Naive thymus-derived CD4-positive, alpha-beta T cell (primary cell): ENCODE data around the gene LYSET. TPM values are rescaled to one million over a fixed set of nuclear protein-coding genes. Genes with fewer than 3 reads are reported as not detected.
A peak's percentile ranks its signal among the peaks of the same experiment; 100 is the strongest.
"Not testable (repeated sequence)": the region's sequence is repeated elsewhere in the genome, so short reads cannot be mapped to it uniquely, and the experiment has no call there.

ENCODE experiments used
- ATAC-seq: fragments of 150-1000 bp; cut with Tn5 transposase; 2 replicates; pipeline ENCODE4 v1.10.0; 2021; ENCODE audit warnings: mild to moderate bottlenecking, moderate library complexity
- CTCF ChIA-PET: fragments of 350-600 bp; sonication (Branson Sonifier 250); formaldehyde crosslinking; loops from one replicate; lab custom pipeline; 2021; ENCODE audit warnings: antibody characterized with exemption; lab: Charles Lee
- POLR2A ChIA-PET: fragments of 350-600 bp; sonication (Branson Sonifier 250); formaldehyde crosslinking; loops from one replicate; lab custom pipeline; 2021; ENCODE audit warnings: antibody characterized with exemption, inconsistent platforms; lab: Charles Lee
- DNase-seq, 9 donors: peaks; one replicate each; pipeline versions ENCODE4 v3.0.0 to v3.0.0-alpha.2; 2020 to 2022; ENCODE audit warnings: mixed read lengths in 1 of 9
- H3K27ac ChIP-seq: one replicate; pipeline ENCODE4 v1.7.0; 2013; ENCODE audit warnings: mild to moderate bottlenecking, low read depth, low read length, moderate library complexity
- H3K27me3 ChIP-seq, 2 donors: one replicate each; pipeline ENCODE4 v1.7.0; 2013; ENCODE audit warnings: low read length in 2 of 2, mild to moderate bottlenecking in 2 of 2, moderate library complexity in 2 of 2; ENCODE audit not compliant: control insufficient read depth in 2 of 2, insufficient read depth in 2 of 2
- H3K36me3 ChIP-seq, 3 experiments: 1 replicate in 2 of 3; 2 replicates in 1 of 3; pipeline ENCODE4 v1.7.0; 2013; ENCODE audit warnings: low read length in 3 of 3, mild to moderate bottlenecking in 3 of 3, moderate library complexity in 1 of 3; ENCODE audit not compliant: insufficient read depth in 3 of 3, control insufficient read depth in 2 of 3
- H3K4me1 ChIP-seq, 2 donors: one replicate each; pipeline ENCODE4 v1.7.0; 2013; ENCODE audit warnings: low read length in 2 of 2, mild to moderate bottlenecking in 2 of 2, moderate library complexity in 1 of 2; ENCODE audit not compliant: control insufficient read depth in 2 of 2, insufficient read depth in 2 of 2
- H3K4me3 ChIP-seq: 2 replicates; pipeline ENCODE4 v1.7.0; 2013; ENCODE audit warnings: mild to moderate bottlenecking, low read length
- H3K9me3 ChIP-seq, 3 experiments: 1 replicate in 2 of 3; 2 replicates in 1 of 3; pipeline ENCODE4 v1.7.0; 2013; ENCODE audit warnings: low read length in 3 of 3; ENCODE audit not compliant: control insufficient read depth in 2 of 3
- H3K27ac Mint-ChIP-seq, 9 donors: one replicate each; pipeline ENCODE4 v1.8.0; 2020 to 2022; ENCODE audit warnings: mixed read lengths in 9 of 9, mild to moderate bottlenecking in 8 of 9, moderate library complexity in 5 of 9, inconsistent platforms in 2 of 9
- H3K27me3 Mint-ChIP-seq, 5 donors: one replicate each; pipeline ENCODE4 v1.8.0; 2021 to 2022; ENCODE audit warnings: mixed read lengths in 5 of 5, mild to moderate bottlenecking in 1 of 5
- H3K36me3 Mint-ChIP-seq, 5 donors: one replicate each; pipeline ENCODE4 v1.8.0; 2020 to 2022; ENCODE audit warnings: mixed read lengths in 5 of 5, mild to moderate bottlenecking in 3 of 5, inconsistent platforms in 1 of 5
- H3K4me1 Mint-ChIP-seq, 7 donors: one replicate each; pipeline ENCODE4 v1.8.0; 2020 to 2022; ENCODE audit warnings: mixed read lengths in 7 of 7, mild to moderate bottlenecking in 3 of 7, inconsistent platforms in 1 of 7
- H3K4me3 Mint-ChIP-seq, 10 donors: one replicate each; pipeline ENCODE4 v1.8.0; 2020 to 2022; ENCODE audit warnings: mild to moderate bottlenecking in 10 of 10, mixed read lengths in 10 of 10, moderate library complexity in 6 of 10, inconsistent platforms in 2 of 10
- H3K9me3 Mint-ChIP-seq, 11 donors: one replicate each; pipeline ENCODE4 v1.8.0; 2020 to 2022; ENCODE audit warnings: mixed read lengths in 11 of 11, mild to moderate bottlenecking in 4 of 11, inconsistent platforms in 1 of 11, moderate library complexity in 1 of 11
- intact Hi-C, 2 donors: fragments of 100-400 bp; cut with micrococcal nuclease; formaldehyde crosslinking; loops; one replicate each; pipeline ENCODE4 v1.15.1; 2023
- polyA plus RNA-seq, 2 donors: library from polyadenylated mRNA; unstranded; fragments of 300-500 nt; fragmentation: Illumina TruSeq; gene quantifications; one replicate each; pipeline ENCODE4 v1.2.3, GENCODE V29; 2021
- total RNA-seq, 6 experiments: library from RNA in 5 of 6; stranded (reverse) in 5 of 6; gene quantifications; 1 replicate in 5 of 6; 2 replicates in 1 of 6; pipeline ENCODE4 v1.2.3 and lab custom pipeline; 2021 to 2026

LYSET gene
- total and polyA plus RNA-seq, 7 experiments from 2014 or later = 8.0 to 47.7 (median 23.8) TPM

DNA sequence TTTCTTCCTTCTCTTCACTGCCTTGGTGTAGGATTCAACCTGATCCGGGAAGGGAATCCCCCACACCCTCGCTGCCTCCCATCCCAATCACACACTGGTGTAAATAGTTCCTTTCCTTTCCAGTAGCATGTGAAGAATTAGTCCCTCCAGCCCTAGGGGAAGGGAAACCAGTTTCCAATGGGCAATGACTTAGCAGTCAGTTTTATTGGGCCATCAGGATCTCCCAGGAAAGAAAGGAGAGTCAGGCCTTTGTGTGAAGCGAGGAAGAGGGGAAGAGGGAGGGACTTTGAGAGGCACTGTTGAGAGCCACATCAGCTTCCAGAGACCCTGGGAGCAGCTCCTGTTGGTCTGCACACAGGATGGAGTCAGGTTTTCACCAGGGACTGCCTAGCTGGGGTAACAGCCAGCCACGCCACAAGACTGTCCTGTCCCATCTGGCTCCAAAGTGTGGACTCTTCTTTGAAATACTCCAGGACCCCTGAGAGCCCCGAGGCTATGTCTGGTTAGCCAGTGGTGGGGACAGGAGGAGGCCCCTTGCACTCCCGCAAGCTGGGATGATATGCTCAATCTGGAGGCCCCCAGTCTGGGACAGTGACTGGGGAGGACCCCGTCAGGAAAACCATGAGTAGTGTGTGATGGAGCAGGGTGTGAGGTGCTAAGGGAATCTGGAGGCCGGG is 28.3 kb upstream of the LYSET start:
- POLR2A ChIA-PET = no interaction called here
- Mint-ChIP-seq H3K27ac (peak overlapping the region in 1 of 9 donors; percentile 4), H3K9me3 (no peaks in the 10 kb centered on the region), H3K36me3 (no peaks in the 10 kb centered on the region), H3K4me1 (no peaks in the 10 kb centered on the region), H3K27me3 (no peaks in the 10 kb centered on the region), H3K4me3 (no peak overlapping the region)
- Histone ChIP-seq H3K4me1 (no peaks in the 10 kb centered on the region), H3K27me3 (no peaks in the 10 kb centered on the region), H3K36me3 (no peaks in the 10 kb centered on the region), H3K4me3 (no peak overlapping the region), H3K9me3 (no peaks in the 10 kb centered on the region), H3K27ac (no peak overlapping the region)
- no peak for DNase-seq
- intact Hi-C loops = no loop called here
- ATAC-seq = no peak
- CTCF ChIA-PET = no interaction called here

DNA sequence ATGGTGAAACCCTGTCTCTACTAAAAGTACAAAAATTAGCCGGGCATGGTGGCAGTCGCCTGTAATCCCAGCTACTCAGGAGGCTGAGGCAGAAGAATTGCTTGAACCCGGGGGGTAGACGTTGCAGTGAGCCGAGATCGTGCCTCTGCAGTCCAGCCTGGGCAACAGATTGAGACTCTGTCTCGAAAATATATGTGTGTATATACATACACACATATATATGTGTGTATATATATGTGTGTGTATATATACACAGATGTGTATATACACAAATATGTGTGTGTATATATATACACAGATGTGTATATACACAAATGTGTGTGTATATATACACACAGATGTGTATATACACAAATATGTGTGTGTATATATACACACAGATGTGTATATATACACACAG is 26.8 kb upstream of the LYSET start:
- H3K27ac ChIP-seq, CTCF ChIA-PET, intact Hi-C loops, H3K4me1 ChIP-seq, DNase-seq, H3K9me3 Mint-ChIP-seq, H3K9me3 ChIP-seq, H3K36me3 ChIP-seq, H3K27me3 ChIP-seq, H3K36me3 Mint-ChIP-seq, H3K4me1 Mint-ChIP-seq, H3K4me3 Mint-ChIP-seq, POLR2A ChIA-PET, ATAC-seq, H3K27ac Mint-ChIP-seq, H3K4me3 ChIP-seq, H3K27me3 Mint-ChIP-seq: not testable (repeated sequence)

- H3K4me3 ChIP-seq, POLR2A ChIA-PET, H3K27ac ChIP-seq, H3K27me3 ChIP-seq, H3K27me3 Mint-ChIP-seq, H3K4me1 Mint-ChIP-seq, H3K27ac Mint-ChIP-seq, DNase-seq, H3K36me3 ChIP-seq, H3K4me1 ChIP-seq, H3K36me3 Mint-ChIP-seq, H3K4me3 Mint-ChIP-seq, ATAC-seq, H3K9me3 Mint-ChIP-seq, H3K9me3 ChIP-seq: not testable (repeated sequence)
- CTCF ChIA-PET = interaction anchor here (0.7 kb wide), 1 partner anchor 18 kb away, joined by 3 read pairs; no protein-coding TSS in a partner anchor
- intact Hi-C loops = loop anchor here in 1 of 2 donors (1.0 kb wide), 1 partner anchor 46 kb away; no protein-coding TSS in a partner anchor
Measured at GRCh38 chr14:93159625-93160352, 25.3 kb upstream of the LYSET start.

GRCh38 chr14:93160353-93160801 is 24.7 kb upstream of the LYSET start:
- H3K4me1 Mint-ChIP-seq = no peaks in the 10 kb centered on the region
- no peak overlapping the region for H3K4me3 Mint-ChIP-seq
- H3K27ac ChIP-seq = no peak overlapping the region
- H3K27me3 ChIP-seq = no peaks in the 10 kb centered on the region
- H3K4me1 ChIP-seq = no peaks in the 10 kb centered on the region
- intact Hi-C loops = loop anchor here in 1 of 2 donors (1.0 kb wide), 1 partner anchor 47 kb away; no protein-coding TSS in a partner anchor
- no peaks in the 10 kb centered on the region for H3K36me3 ChIP-seq
- no peaks in the 10 kb centered on the region for H3K9me3 Mint-ChIP-seq
- H3K27ac Mint-ChIP-seq = peak overlapping the region in 1 of 9 donors; percentile 57
- no peaks in the 10 kb centered on the region for H3K27me3 Mint-ChIP-seq
- DNase-seq = no peak
- ATAC-seq = peak; percentile 38
- H3K4me3 ChIP-seq = no peak overlapping the region
- ChIA-PET POLR2A (no interaction called here), CTCF (no interaction called here)
- H3K36me3 Mint-ChIP-seq = no peaks in the 10 kb centered on the region
- H3K9me3 ChIP-seq = no peaks in the 10 kb centered on the region

DNA sequence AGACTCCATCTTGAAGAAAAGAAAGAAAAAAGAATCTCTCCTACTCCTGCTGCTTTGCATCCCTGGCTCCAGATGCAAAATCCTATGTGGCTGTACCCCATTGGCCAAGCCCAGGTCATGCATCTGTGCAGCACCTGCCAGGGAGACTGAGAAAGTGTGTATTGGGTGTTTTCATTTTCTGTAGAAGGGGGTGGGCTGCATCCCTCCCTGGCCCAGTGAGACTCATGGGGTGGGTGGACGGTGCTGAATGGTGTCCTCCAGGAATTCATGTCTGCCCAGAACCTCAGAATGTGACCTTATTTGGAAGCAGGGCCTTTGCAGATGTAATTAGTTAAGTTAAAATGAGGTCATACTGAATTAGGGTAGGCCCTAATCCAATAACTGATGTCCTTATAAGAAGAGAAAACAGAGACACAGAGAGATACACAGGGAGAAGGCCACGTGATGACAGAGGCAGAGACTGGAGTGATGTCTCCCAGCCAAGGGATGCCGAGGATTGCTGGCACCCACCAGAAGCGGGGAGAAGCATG is 23.6 kb upstream of the LYSET start:
- Mint-ChIP-seq H3K27ac (no peak overlapping the region), H3K9me3 (no peaks in the 10 kb centered on the region), H3K27me3 (no peaks in the 10 kb centered on the region), H3K4me1 (no peaks in the 10 kb centered on the region), H3K36me3 (no peaks in the 10 kb centered on the region), H3K4me3 (no peak overlapping the region)
- intact Hi-C loops = no loop called here
- H3K4me3 ChIP-seq = no peak overlapping the region
- H3K4me1 ChIP-seq = no peaks in the 10 kb centered on the region
- no peaks in the 10 kb centered on the region for H3K36me3 ChIP-seq
- no peaks in the 10 kb centered on the region for H3K9me3 ChIP-seq
- ChIA-PET CTCF (no interaction called here), POLR2A (no interaction called here)
- no peak overlapping the region for H3K27ac ChIP-seq
- H3K27me3 ChIP-seq = no peaks in the 10 kb centered on the region
- DNase-seq (no peak), ATAC-seq (no peak)

DNA sequence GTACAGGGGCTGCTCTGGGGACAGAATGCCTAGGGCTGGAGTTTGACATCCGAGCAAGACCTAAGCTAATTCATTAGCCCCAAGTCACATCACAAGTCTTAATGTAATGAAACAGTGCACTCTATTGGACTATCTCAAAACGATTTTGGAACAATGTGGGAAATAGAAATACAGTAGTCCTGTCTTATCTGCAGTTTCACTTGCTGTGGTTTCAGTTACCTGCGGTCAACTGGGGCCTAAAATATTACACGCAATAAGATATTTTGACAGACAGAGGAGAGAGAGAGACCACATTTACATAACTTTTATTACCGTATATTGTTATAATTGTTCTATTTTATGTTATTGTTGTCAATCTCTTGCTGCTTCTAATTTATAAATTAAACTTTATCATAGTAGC is 21.6 kb upstream of the LYSET start:
- H3K27me3 Mint-ChIP-seq = no peaks in the 10 kb centered on the region
- DNase-seq (no peak), ATAC-seq (no peak)
- no peak overlapping the region for H3K27ac Mint-ChIP-seq
- H3K36me3 ChIP-seq = no peaks in the 10 kb centered on the region
- no peaks in the 10 kb centered on the region for H3K9me3 Mint-ChIP-seq
- H3K9me3 ChIP-seq = no peaks in the 10 kb centered on the region
- H3K4me3 Mint-ChIP-seq = no peak overlapping the region
- H3K4me3 ChIP-seq = no peak overlapping the region
- POLR2A ChIA-PET = no interaction called here
- H3K4me1 Mint-ChIP-seq = no peaks in the 10 kb centered on the region
- CTCF ChIA-PET = interaction anchor here (0.6 kb wide), 1 partner anchor 20 kb away, joined by 5 read pairs; no protein-coding TSS in a partner anchor
- intact Hi-C loops = no loop called here
- no peaks in the 10 kb centered on the region for H3K36me3 Mint-ChIP-seq
- no peaks in the 10 kb centered on the region for H3K27me3 ChIP-seq
- no peaks in the 10 kb centered on the region for H3K4me1 ChIP-seq
- no peak overlapping the region for H3K27ac ChIP-seq
